PFSK-1 (cell line): ENCODE measurements around the gene PCSK5.

Experiments used
- FOXP2 ChIP-seq: optimal IDR thresholded peaks from 2 replicates; pipeline ENCODE3; 2011; ENCODE audit warnings: borderline replicate concordance, control low read depth, inconsistent platforms; ENCODE audit not compliant: insufficient read depth; ENCODE audit errors: extremely low read length, extremely low read depth
- POLR2AphosphoS5 ChIP-seq: IDR thresholded peaks from 2 replicates; pipeline ENCODE4 v1.6.1; 2012; ENCODE audit warnings: low read depth, mild to moderate bottlenecking, control low read depth, low read length, moderate library complexity
- REST ChIP-seq, 2 experiments: IDR thresholded peaks; 2 replicates each; pipeline versions ENCODE4 v1.6.1 to v1.8.0; 2011 to 2012; ENCODE audit warnings: low read depth in 2 of 2, low read length in 2 of 2, control low read depth in 1 of 2, inconsistent platforms in 1 of 2, mild to moderate bottlenecking in 1 of 2, moderate library complexity in 1 of 2; ENCODE audit not compliant: insufficient read depth in 1 of 2
- SIN3A ChIP-seq: IDR thresholded peaks from 2 replicates; pipeline ENCODE4 v1.6.1; 2012; ENCODE audit warnings: mild to moderate bottlenecking, low read length, moderate library complexity, borderline replicate concordance; ENCODE audit not compliant: insufficient read depth
- TAF1 ChIP-seq: IDR thresholded peaks from 2 replicates; pipeline ENCODE4 v1.6.1; 2012; ENCODE audit warnings: low read length, control low read depth, borderline replicate concordance; ENCODE audit not compliant: insufficient read depth

The PCSK5 gene

GRCh38 chr9:76001459-76001858 lies 111.0 kb downstream of the PCSK5 start:
- TF ChIP-seq TAF1 (no peak), POLR2AphosphoS5 (no peak), SIN3A (no peak), FOXP2 (no peak), REST (IDR thresholded peaks at IDR 0.05; ENCODE audit: insufficient read depth in 1 of 2, low read depth in 2 of 2, low read length in 2 of 2) (no peak)

GRCh38 chr9:76003041-76003440 lies 112.6 kb downstream of the PCSK5 start:
- TF ChIP-seq TAF1, result no peak
- no peak for TF ChIP-seq SIN3A
- TF ChIP-seq FOXP2, result no peak
- TF ChIP-seq POLR2AphosphoS5, result no peak
- no peak for TF ChIP-seq REST (IDR thresholded peaks at IDR 0.05; ENCODE audit: insufficient read depth in 1 of 2, low read depth in 2 of 2, low read length in 2 of 2)

- TF ChIP-seq TAF1 (no peak), FOXP2 (no peak), REST (IDR thresholded peaks at IDR 0.05; ENCODE audit: insufficient read depth in 1 of 2, low read depth in 2 of 2, low read length in 2 of 2) (no peak), SIN3A (no peak), POLR2AphosphoS5 (no peak)
Measured at GRCh38 chr9:76004526-76004925, 114.1 kb downstream of the PCSK5 start.

- TF ChIP-seq FOXP2 (no peak), SIN3A (no peak), TAF1 (no peak), REST (IDR thresholded peaks at IDR 0.05; ENCODE audit: insufficient read depth in 1 of 2, low read depth in 2 of 2, low read length in 2 of 2) (no peak), POLR2AphosphoS5 (no peak)
Measured at GRCh38 chr9:76007935-76008334, 117.5 kb downstream of the PCSK5 start.

GRCh38 chr9:76013809-76014208 lies 123.3 kb downstream of the PCSK5 start:
- TF ChIP-seq FOXP2 (no peak), TAF1 (no peak), POLR2AphosphoS5 (no peak), REST (IDR thresholded peaks at IDR 0.05; ENCODE audit: insufficient read depth in 1 of 2, low read depth in 2 of 2, low read length in 2 of 2) (no peak)
